HepG2 (cell line): ENCODE measurements around the gene TPI1. TPM values are rescaled to one million over a fixed set of nuclear protein-coding genes. Genes with fewer than 3 reads are reported as not detected.
A peak's percentile ranks its signal among the peaks of the same experiment; 100 is the strongest.

Experiments
- ATF7-NPFF ChIP-seq: sonication (generic); formaldehyde crosslinking; IDR thresholded peaks from 2 replicates; pipeline ENCODE4 v1.8.1; 2023; ENCODE audit warnings: mild to moderate bottlenecking, low read depth, missing genetic modification reagents, moderate library complexity
- PHF20 ChIP-seq: sonication (generic); formaldehyde crosslinking; IDR thresholded peaks from 2 replicates; pipeline ENCODE4 v1.5.0; 2020; ENCODE audit warnings: mild to moderate bottlenecking, missing genetic modification reagents
- PITX1 ChIP-seq: sonication (generic); formaldehyde crosslinking; IDR thresholded peaks from 2 replicates; pipeline ENCODE4 v1.5.1; 2020; ENCODE audit warnings: mild to moderate bottlenecking, missing genetic modification reagents
- POLR2AphosphoS5 ChIP-seq: IDR thresholded peaks from 2 replicates; pipeline ENCODE4 v1.6.1; 2012; ENCODE audit warnings: low read depth, low read length
- PPARG ChIP-seq: conservative IDR thresholded peaks from 2 replicates; pipeline ENCODE4 v1.6.1; 2016; ENCODE audit warnings: missing biosample characterization, missing genetic modification reagents
- SNAPC2 ChIP-seq: sonication (generic); formaldehyde crosslinking; IDR thresholded peaks from 2 replicates; pipeline ENCODE4 v1.8.1; 2022; ENCODE audit warnings: mild to moderate bottlenecking, missing genetic modification reagents
- XBP1 ChIP-seq: sonication (generic); formaldehyde crosslinking; IDR thresholded peaks from 2 replicates; pipeline ENCODE4 v1.5.0; 2020; ENCODE audit warnings: missing genetic modification reagents
- ZFP41 ChIP-seq: sonication (generic); formaldehyde crosslinking; IDR thresholded peaks from 2 replicates; pipeline ENCODE4 v1.4.0; 2020; ENCODE audit warnings: mild to moderate bottlenecking, missing genetic modification reagents, borderline replicate concordance
- ZNF44 ChIP-seq: sonication (generic); formaldehyde crosslinking; IDR thresholded peaks from 2 replicates; pipeline ENCODE4 v1.5.1; 2020; ENCODE audit warnings: mild to moderate bottlenecking, missing genetic modification reagents
- ZNF451 ChIP-seq: sonication (generic); formaldehyde crosslinking; IDR thresholded peaks from 2 replicates; pipeline ENCODE4 v1.5.0; 2020; ENCODE audit warnings: mild to moderate bottlenecking, missing genetic modification reagents
- ZNF460 ChIP-seq: sonication (generic); formaldehyde crosslinking; IDR thresholded peaks from 2 replicates; pipeline ENCODE4 v1.5.1; 2020; ENCODE audit warnings: missing genetic modification reagents, mild to moderate bottlenecking, borderline replicate concordance
- ZNF484 ChIP-seq: sonication (generic); formaldehyde crosslinking; IDR thresholded peaks from 2 replicates; pipeline ENCODE4 v1.5.1; 2020; ENCODE audit warnings: mild to moderate bottlenecking, low read depth, missing genetic modification reagents, borderline replicate concordance
- ZNF543 ChIP-seq: sonication (generic); formaldehyde crosslinking; IDR thresholded peaks from 2 replicates; pipeline ENCODE4 v1.4.0; 2020; ENCODE audit warnings: mild to moderate bottlenecking, missing genetic modification reagents
- polyA plus RNA-seq, 8 experiments: library from polyadenylated mRNA; depleted of rRNA in 3 of 8; stranded (reverse) in 7 of 8; unstranded in 1 of 8; fragments of >200 nt; fragmentation: Illumina TruSeq in 4 of 8; extraction: Trizol in 4 of 8; gene quantifications; 2 replicates each; pipeline versions ENCODE4 v1.2.1 to v1.2.3, GENCODE V29; 2011 to 2016; ENCODE audit warnings: low read depth in 4 of 8, missing spikeins in 1 of 8, mixed read lengths in 1 of 8; ENCODE audit not compliant: insufficient read depth in 1 of 8
- total RNA-seq, 5 experiments: library from RNA; depleted of rRNA; stranded (reverse); fragments of >200 nt; fragmentation: Illumina TruSeq; extraction: Trizol; gene quantifications; 2 replicates each; pipeline ENCODE4 v1.2.3, GENCODE V29; 2016; ENCODE audit warnings: low read depth in 1 of 5
- TF ChIP-seq, protein P1 (sequence below): sonication (generic); formaldehyde crosslinking; IDR thresholded peaks from one replicate; pipeline ENCODE4 v1.5.1; 2020; ENCODE audit warnings: mild to moderate bottlenecking, missing genetic modification reagents; ENCODE audit errors: not compliant biosample characterization
- TF ChIP-seq, protein P2 (sequence below): IDR thresholded peaks from 2 replicates; pipeline ENCODE4 v1.6.1; 2016; ENCODE audit warnings: low read depth, control low read depth
- TF ChIP-seq, protein P3 (sequence below): sonication (generic); formaldehyde crosslinking; IDR thresholded peaks from 2 replicates; pipeline ENCODE4 v1.4.0; 2020; ENCODE audit warnings: mild to moderate bottlenecking, missing genetic modification reagents
- TF ChIP-seq, protein P4 (sequence below): IDR thresholded peaks from 2 replicates; pipeline ENCODE4 v1.6.1; 2016; ENCODE audit warnings: mild to moderate bottlenecking

TPI1 gene
- total and polyA plus RNA-seq, 2 of the 13 experiments (the other 11 are each of a cell fraction or from before 2014, with no cell fraction given): 945 to 2,535 TPM

DNA sequence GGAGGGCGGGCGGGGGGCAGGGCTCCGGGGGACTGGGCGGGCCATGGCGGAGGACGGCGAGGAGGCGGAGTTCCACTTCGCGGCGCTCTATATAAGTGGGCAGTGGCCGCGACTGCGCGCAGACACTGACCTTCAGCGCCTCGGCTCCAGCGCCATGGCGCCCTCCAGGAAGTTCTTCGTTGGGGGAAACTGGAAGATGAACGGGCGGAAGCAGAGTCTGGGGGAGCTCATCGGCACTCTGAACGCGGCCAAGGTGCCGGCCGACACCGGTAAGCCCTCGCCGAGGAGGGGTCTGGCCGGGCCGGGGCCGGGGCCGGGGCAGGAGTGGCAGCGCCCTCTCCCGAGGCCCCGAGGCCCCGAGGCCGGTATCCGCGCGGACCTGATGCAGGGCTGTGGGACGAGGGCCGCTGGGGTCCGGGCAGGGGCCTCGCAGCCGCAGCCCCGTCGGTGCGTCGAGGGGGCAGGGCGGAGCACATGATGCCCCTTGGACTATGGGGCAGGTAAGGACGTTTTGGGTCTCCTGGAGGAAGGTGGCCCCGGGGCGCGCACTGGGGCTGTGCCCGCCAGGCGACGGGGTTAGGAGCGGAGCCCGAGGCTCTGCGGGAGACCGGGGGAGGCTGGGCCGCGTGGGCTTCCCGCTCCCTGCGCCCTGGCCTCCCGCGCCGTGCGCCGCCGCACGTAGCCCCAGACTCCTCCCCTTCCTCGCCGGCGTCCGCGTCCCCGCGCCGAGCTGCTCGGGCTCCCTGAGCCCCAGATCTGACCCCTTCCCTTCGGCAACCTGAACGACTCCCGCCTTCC, at the start of gene TPI1 (continued):
- TF ChIP-seq, protein P1, sequence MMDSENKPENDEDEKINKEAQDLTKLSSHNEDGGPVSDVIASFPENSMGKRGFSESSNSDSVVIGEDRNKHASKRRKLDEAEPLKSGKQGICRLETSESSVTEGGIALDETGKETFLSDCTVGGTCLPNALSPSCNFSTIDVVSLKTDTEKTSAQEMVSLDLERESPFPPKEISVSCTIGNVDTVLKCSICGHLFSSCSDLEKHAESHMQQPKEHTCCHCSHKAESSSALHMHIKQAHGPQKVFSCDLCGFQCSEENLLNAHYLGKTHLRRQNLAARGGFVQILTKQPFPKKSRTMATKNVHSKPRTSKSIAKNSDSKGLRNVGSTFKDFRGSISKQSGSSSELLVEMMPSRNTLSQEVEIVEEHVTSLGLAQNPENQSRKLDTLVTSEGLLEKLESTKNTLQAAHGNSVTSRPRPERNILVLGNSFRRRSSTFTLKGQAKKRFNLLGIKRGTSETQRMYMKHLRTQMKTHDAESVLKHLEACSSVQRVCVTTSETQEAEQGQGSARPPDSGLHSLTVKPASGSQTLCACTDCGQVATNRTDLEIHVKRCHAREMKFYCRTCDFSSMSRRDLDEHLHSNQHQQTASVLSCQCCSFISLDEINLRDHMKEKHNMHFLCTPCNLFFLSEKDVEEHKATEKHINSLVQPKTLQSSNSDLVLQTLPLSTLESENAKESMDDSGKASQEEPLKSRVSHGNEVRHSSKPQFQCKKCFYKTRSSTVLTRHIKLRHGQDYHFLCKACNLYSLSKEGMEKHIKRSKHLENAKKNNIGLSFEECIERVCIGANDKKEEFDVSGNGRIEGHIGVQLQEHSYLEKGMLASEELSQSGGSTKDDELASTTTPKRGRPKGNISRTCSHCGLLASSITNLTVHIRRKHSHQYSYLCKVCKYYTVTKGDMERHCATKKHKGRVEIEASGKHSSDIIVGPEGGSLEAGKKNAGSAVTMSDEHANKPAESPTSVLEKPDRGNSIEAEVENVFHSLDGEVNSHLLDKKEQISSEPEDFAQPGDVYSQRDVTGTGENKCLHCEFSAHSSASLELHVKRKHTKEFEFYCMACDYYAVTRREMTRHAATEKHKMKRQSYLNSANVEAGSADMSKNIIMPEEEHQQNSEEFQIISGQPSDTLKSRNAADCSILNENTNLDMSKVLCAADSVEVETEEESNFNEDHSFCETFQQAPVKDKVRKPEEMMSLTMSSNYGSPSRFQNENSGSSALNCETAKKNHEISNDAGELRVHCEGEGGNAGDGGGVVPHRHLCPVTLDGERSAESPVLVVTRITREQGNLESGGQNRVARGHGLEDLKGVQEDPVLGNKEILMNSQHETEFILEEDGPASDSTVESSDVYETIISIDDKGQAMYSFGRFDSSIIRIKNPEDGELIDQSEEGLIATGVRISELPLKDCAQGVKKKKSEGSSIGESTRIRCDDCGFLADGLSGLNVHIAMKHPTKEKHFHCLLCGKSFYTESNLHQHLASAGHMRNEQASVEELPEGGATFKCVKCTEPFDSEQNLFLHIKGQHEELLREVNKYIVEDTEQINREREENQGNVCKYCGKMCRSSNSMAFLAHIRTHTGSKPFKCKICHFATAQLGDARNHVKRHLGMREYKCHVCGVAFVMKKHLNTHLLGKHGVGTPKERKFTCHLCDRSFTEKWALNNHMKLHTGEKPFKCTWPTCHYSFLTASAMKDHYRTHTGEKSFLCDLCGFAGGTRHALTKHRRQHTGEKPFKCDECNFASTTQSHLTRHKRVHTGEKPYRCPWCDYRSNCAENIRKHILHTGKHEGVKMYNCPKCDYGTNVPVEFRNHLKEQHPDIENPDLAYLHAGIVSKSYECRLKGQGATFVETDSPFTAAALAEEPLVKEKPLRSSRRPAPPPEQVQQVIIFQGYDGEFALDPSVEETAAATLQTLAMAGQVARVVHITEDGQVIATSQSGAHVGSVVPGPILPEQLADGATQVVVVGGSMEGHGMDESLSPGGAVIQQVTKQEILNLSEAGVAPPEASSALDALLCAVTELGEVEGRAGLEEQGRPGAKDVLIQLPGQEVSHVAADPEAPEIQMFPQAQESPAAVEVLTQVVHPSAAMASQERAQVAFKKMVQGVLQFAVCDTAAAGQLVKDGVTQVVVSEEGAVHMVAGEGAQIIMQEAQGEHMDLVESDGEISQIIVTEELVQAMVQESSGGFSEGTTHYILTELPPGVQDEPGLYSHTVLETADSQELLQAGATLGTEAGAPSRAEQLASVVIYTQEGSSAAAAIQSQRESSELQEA (CRISPR knock-in tag): no peak
- TF ChIP-seq XBP1: 0 out of 2 replicates have a peak, but pooled peaks have one; percentile 70
- TF ChIP-seq ZFP41: no peak
- peak; percentile 75 for TF ChIP-seq ATF7-NPFF (CRISPR knock-in tag)
- no peak for TF ChIP-seq SNAPC2 (CRISPR knock-in tag)
- TF ChIP-seq PHF20 (CRISPR knock-in tag): no peak; the same call in 1 of the 2 replicates
- peak; percentile 45; the same call in 1 of the 2 replicates for TF ChIP-seq PITX1 (CRISPR knock-in tag)
- TF ChIP-seq PPARG: peak; percentile 10; the same call in 1 of the 2 replicates
- TF ChIP-seq ZNF543 (CRISPR knock-in tag): 0 out of 2 replicates have a peak, but pooled peaks have one; percentile 21
- peak; percentile 55; the same call in 1 of the 2 replicates for TF ChIP-seq ZNF484 (CRISPR knock-in tag)
- no peak for TF ChIP-seq ZNF451
- TF ChIP-seq, protein P2, sequence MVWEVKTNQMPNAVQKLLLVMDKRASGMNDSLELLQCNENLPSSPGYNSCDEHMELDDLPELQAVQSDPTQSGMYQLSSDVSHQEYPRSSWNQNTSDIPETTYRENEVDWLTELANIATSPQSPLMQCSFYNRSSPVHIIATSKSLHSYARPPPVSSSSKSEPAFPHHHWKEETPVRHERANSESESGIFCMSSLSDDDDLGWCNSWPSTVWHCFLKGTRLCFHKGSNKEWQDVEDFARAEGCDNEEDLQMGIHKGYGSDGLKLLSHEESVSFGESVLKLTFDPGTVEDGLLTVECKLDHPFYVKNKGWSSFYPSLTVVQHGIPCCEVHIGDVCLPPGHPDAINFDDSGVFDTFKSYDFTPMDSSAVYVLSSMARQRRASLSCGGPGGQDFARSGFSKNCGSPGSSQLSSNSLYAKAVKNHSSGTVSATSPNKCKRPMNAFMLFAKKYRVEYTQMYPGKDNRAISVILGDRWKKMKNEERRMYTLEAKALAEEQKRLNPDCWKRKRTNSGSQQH (CRISPR knock-in tag): peak; percentile 61
- TF ChIP-seq, protein P3, sequence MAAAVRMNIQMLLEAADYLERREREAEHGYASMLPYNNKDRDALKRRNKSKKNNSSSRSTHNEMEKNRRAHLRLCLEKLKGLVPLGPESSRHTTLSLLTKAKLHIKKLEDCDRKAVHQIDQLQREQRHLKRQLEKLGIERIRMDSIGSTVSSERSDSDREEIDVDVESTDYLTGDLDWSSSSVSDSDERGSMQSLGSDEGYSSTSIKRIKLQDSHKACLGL: peak; percentile 40; the same call in 1 of the 2 replicates
- TF ChIP-seq, protein P4, sequence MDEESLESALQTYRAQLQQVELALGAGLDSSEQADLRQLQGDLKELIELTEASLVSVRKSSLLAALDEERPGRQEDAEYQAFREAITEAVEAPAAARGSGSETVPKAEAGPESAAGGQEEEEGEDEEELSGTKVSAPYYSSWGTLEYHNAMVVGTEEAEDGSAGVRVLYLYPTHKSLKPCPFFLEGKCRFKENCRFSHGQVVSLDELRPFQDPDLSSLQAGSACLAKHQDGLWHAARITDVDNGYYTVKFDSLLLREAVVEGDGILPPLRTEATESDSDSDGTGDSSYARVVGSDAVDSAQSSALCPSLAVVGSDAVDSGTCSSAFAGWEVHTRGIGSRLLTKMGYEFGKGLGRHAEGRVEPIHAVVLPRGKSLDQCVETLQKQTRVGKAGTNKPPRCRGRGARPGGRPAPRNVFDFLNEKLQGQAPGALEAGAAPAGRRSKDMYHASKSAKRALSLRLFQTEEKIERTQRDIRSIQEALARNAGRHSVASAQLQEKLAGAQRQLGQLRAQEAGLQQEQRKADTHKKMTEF: peak; percentile 59
- no peak for TF ChIP-seq ZNF460 (CRISPR knock-in tag)
- TF ChIP-seq POLR2AphosphoS5: peak; percentile 99
- peak; percentile 57; the same call in 1 of the 2 replicates for TF ChIP-seq ZNF44 (CRISPR knock-in tag)
